HG02588 (cell line): ENCODE measurements around the gene NDNF.

Experiments
- ATAC-seq: cut with Tn5 transposase; IDR thresholded peaks from one replicate; pipeline ENCODE4 v1.9.1; 2021; ENCODE audit warnings: mild to moderate bottlenecking, moderate library complexity; ENCODE audit not compliant: unreplicated experiment

Gene NDNF

DNA sequence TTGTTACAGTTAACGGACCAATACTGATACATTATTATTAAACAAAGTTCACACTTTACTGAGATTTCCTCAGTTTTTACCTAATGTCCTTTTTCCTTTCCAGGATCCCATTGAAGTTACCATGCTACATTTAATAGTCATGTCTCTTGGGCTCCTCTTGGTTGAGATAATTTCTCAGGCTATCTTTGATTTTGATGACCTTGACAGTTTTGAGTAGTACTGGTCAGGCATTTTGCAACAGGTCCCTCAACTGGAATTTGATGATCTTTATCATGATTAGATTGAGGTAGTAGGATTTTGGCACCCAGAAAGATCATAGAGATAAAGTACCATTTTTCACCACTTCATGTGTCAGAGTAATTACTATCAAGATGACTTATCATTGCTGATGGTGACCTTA lies 53.8 kb downstream of the NDNF start:
- no peak for ATAC-seq

DNA sequence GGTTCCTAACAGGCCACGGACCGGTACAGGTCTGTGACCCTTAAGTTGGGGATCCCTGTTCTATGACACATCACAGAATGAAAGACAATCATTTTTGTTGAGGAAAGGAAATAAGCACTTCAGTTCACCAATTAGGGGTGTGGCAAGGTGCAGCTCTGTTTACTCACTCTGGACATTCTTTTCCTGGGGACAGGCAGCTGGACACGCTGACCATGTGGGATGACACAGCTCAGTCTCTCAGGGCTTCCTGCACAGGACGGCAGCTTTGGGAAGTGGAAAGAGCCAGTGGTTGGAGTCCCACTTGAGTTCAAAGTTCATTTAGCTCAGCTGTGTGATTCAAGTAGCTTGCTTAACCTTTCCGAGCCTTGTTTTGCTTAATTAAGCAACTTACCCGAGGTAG lies 55.7 kb downstream of the NDNF start:
- ATAC-seq: no peak

GRCh38 chr4:121015421-121015820 lies 56.9 kb downstream of the NDNF start:
- ATAC-seq: no peak

DNA sequence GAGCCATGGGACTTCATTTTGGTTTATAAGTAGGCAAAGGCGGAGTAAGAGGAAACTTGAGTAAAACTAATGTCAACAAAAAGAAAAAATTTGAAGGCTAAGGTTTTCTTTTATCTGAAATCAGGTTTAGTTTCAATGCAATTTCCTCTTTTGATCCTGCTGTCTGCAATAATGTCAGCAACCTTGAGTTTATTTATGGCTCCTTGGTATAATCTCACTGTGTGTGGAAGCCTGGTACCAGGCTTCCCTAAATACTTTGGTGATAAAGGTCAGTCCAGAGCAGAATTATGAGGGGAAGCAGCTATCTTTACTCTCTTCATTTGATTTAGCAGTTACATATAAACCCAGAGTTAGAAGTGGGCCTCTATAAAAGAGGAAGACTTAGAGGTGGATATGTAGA lies 57.8 kb downstream of the NDNF start:
- no peak for ATAC-seq

DNA sequence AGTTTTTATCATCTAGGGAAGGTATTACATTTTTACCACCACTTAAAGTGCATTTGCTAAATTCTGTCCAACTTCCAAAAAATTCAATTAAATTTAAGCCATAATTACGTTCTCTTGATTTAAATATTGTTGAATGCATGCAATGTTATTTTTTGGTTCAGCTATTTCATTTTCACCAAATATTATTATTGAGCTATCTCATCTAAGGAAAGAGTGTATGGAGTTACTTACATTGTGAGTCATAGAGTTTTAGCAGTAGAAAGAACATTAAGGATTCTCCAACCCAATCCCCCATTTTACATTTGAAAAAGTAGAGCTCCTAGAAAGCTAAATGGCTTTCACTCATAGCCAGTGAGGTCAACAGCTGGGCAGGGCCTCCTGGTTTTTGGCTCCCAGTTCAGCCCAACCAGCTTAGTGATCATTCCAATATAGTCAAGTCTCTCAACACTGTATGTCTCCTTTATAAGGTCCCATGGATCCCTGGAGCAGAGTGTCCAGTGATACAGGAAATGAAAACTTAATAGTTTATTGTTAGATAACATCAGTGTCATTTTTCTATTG lies 60.5 kb downstream of the NDNF start:
- ATAC-seq: no peak

GRCh38 chr4:121011138-121011537 lies 61.2 kb downstream of the NDNF start:
- no peak for ATAC-seq

GRCh38 chr4:121009578-121010478 lies 62.5 kb downstream of the NDNF start:
- ATAC-seq: no peak

- no peak for ATAC-seq
These were observed 64.7 kb downstream of the NDNF start for GRCh38 chr4:121007660-121008059.

GRCh38 chr4:121003863-121004262 lies 68.5 kb downstream of the NDNF start:
- no peak for ATAC-seq

GRCh38 chr4:120995266-120996010 lies 76.9 kb downstream of the NDNF start:
- ATAC-seq: no peak

- no peak for ATAC-seq
These were observed 77.8 kb downstream of the NDNF start for GRCh38 chr4:120994521-120994920.

- no peak for ATAC-seq
These were observed 80.5 kb downstream of the NDNF start for GRCh38 chr4:120991885-120992284.

GRCh38 chr4:120990246-120990645 lies 82.1 kb downstream of the NDNF start:
- ATAC-seq: no peak
